Activated T-helper 2 cell treated with anti-CD3 and anti-CD28 coated beads, Interferon-gamma antibody, Interleukin-2, Interleukin-4, amounts not matched to agents 10 μg/mL and 5 μg/mL and 100 μg/mL, durations not matched to agents 14 hours and 24 hours and 36 hours (primary cell): ENCODE results near the gene MLF2. TPM values are rescaled to one million over a fixed set of nuclear protein-coding genes. Genes with fewer than 3 reads are reported as not detected.
"Not testable (repeated sequence)": the region's sequence is repeated elsewhere in the genome, so short reads cannot be mapped to it uniquely, and the experiment has no call there.

Source experiments
- DNase-seq: peaks from one replicate; pipeline ENCODE4 v3.0.0; 2021; ENCODE audit warnings: low spot score
- H3K27ac Mint-ChIP-seq: one replicate; pipeline ENCODE4 v1.8.0; 2021; ENCODE audit warnings: mixed read lengths
- H3K27me3 Mint-ChIP-seq: one replicate; pipeline ENCODE4 v1.8.0; 2021; ENCODE audit warnings: low read depth, mixed read lengths
- H3K36me3 Mint-ChIP-seq: one replicate; pipeline ENCODE4 v1.8.0; 2021; ENCODE audit warnings: low read depth, mixed read lengths
- H3K4me1 Mint-ChIP-seq: one replicate; pipeline ENCODE4 v1.8.0; 2021; ENCODE audit warnings: low read depth, mixed read lengths
- H3K4me3 Mint-ChIP-seq: one replicate; pipeline ENCODE4 v1.8.0; 2021; ENCODE audit warnings: low read depth, mild to moderate bottlenecking, moderate library complexity, mixed read lengths
- H3K9me3 Mint-ChIP-seq: one replicate; pipeline ENCODE4 v1.8.0; 2021; ENCODE audit warnings: mixed read lengths
- intact Hi-C: fragments of 100-400 bp; cut with micrococcal nuclease; formaldehyde crosslinking; loops from one replicate; pipeline ENCODE4 v1.15.1; 2023
- total RNA-seq: library from RNA; stranded (reverse); gene quantifications from 2 replicates; pipeline ENCODE4 v1.2.3, GENCODE V29; 2022

The MLF2 gene
- total RNA-seq, 1 donor from 2014 or later: 162 TPM

DNA sequence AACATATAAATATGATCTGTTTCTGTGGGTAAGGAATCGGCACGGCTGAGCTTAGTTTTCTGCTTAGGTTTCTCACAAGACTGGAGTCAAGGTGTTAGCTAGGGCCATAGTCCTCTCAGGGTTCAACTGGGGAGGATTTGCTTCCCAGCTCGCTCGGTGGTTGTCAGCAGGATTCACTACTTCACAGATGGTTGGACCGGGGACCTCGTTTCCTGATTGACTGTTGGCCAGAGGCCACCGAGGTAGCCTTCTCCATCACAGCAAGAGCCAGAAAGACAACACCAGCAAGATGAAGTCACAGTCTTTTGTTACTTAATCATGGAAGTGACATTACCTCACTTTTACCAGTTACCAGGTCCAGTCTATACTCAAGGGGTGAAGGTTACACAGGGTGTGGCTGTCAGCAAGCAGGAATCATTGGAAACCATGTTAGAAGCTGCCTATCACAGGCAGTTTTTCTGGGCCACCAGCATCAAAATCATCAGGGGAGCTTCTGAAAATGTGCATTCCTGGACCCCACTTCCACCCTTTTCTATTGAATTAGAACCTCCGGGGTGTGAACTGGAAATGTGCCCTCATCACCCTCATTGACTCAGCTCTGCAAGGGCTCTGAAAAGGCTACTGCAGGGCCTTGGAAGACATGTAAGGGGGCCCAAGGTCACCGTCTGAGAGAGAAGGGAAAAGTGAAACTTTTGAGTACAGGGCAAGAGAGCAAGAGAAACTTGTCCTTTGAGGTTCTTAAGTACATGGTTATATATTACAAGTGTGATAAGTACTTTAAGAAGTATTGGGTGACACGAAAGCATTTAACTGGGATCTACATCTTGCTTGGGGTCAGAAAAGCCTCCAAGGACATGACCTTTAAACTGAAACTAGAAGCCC lies 18.2 kb downstream of the MLF2 start:
- no peak overlapping the region for H3K27ac Mint-ChIP-seq
- H3K9me3 Mint-ChIP-seq: no peaks in the 10 kb centered on the region
- intact Hi-C loops: loop anchor here (1.0 kb wide), 1 partner anchor 91 kb away; no protein-coding TSS in a partner anchor

DNA sequence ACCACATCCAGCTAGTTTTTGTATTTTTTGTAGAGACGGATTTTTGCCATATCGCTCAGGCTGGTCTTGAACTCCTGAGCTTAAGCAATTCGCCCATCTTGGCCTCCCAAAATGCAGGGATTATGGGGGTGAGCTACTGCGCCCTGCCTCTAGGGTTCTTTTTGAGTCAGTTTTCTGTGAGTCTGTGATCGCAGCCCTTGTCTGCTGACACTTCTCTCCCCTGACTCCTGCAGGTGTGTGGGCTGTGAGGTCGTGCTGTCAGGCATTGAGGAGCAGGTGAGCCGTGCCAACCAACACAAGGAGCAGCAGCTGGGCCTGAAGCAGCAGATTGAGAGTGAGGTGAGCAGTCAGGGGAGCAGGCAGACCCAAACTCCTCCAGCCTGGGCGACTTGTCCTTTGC lies 22.8 kb downstream of the MLF2 start:
- intact Hi-C loops: no loop called here
- no peak for DNase-seq
- H3K27me3 Mint-ChIP-seq: no peaks in the 10 kb centered on the region
- peaks cover 9% of the 10 kb centered on the region for H3K4me1 Mint-ChIP-seq
- H3K9me3 Mint-ChIP-seq: no peaks in the 10 kb centered on the region
- H3K36me3 Mint-ChIP-seq: peaks cover 20% of the 10 kb centered on the region
- peak overlapping the region; percentile 35 for H3K27ac Mint-ChIP-seq
- no peak overlapping the region for H3K4me3 Mint-ChIP-seq

More for the DNA sequence above, 18.2 kb downstream of the MLF2 start:
- Mint-ChIP-seq H3K4me1 (peaks cover 7% of the 10 kb centered on the region), H3K36me3 (peaks cover 19% of the 10 kb centered on the region), H3K27me3 (no peaks in the 10 kb centered on the region), H3K4me3 (no peak overlapping the region)
- no peak for DNase-seq

DNA sequence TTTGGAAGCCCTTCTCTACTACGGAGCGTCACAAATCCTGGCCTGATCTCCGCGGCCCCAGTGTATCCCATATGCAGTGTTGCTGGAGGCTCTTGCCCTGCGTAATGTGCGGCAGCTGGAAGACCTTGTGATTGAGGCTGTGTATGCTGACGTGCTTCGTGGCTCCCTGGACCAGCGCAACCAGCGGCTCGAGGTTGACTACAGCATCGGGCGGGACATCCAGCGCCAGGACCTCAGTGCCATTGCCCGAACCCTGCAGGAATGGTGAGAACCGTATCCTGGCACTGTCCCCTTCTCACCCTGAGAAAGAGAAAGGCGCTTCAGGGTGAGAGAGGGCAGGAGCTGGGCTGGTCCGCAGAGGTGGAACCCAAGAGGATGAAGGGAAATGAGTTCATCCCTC lies 23.8 kb downstream of the MLF2 start:
- Mint-ChIP-seq H3K4me3 (no peak overlapping the region), H3K27ac (no peak overlapping the region), H3K4me1 (peaks cover 10% of the 10 kb centered on the region), H3K27me3 (no peaks in the 10 kb centered on the region), H3K9me3 (no peaks in the 10 kb centered on the region), H3K36me3 (peaks cover 20% of the 10 kb centered on the region)
- intact Hi-C loops: no loop called here
- no peak for DNase-seq

DNA sequence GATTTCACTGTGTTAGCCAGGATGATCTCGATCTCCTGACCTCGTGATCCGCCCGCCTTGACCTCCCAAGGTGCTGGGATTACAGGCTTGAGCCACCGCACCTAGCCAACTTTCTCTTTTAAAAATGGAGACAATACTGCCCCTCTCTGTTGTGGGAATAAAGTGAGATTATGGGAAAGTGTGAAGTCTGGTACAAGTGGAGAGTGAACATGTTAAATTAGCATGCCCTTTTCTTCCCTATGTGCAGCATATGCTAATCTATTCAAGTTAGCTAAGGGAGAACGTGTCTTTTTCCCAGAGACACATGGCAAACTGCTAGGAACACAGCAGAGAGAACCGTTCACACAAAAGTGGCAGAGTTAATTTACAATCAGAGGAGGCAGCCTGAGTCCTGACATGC lies 27.6 kb downstream of the MLF2 start:
- peak overlapping the region; percentile 58 for H3K27ac Mint-ChIP-seq
- H3K4me1 Mint-ChIP-seq: peaks cover 17% of the 10 kb centered on the region
- no peaks in the 10 kb centered on the region for H3K9me3 Mint-ChIP-seq
- intact Hi-C loops: loop anchor here (2.0 kb wide), 1 partner anchor 65 kb away; no protein-coding TSS in a partner anchor
- H3K27me3 Mint-ChIP-seq: no peaks in the 10 kb centered on the region
- peak overlapping the region; percentile 99 for H3K4me3 Mint-ChIP-seq
- H3K36me3 Mint-ChIP-seq: peaks cover 11% of the 10 kb centered on the region
- no peak for DNase-seq

DNA sequence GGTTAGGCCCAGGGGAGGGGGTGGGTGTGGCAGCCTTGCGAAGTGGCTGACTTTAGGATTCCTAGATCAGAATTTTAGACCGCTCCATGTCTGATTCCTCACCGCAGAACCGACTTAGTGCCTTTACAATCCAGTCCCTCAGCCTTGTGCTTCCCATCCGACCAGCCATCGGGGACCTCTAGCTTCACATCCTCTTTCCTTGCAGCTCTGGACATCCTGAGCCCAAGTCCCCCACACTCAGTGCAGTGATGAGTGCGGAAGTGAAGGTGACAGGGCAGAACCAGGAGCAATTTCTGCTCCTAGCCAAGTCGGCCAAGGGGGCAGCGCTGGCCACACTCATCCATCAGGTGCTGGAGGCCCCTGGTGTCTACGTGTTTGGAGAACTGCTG lies 28.5 kb downstream of the MLF2 start:
- Mint-ChIP-seq H3K36me3 (peaks cover 2% of the 10 kb centered on the region), H3K27me3 (no peaks in the 10 kb centered on the region), H3K9me3 (no peaks in the 10 kb centered on the region), H3K27ac (peak overlapping the region; percentile 98), H3K4me1 (peaks cover 17% of the 10 kb centered on the region), H3K4me3 (peak overlapping the region; percentile 99)
- DNase-seq: peak; percentile 36
- intact Hi-C loops: loop anchor here (1.0 to 5.0 kb wide), 6 partner anchors 29 to 119 kb away; partner anchors contain the start of genes ING4, LAG3, MLF2 and ZNF384

DNA sequence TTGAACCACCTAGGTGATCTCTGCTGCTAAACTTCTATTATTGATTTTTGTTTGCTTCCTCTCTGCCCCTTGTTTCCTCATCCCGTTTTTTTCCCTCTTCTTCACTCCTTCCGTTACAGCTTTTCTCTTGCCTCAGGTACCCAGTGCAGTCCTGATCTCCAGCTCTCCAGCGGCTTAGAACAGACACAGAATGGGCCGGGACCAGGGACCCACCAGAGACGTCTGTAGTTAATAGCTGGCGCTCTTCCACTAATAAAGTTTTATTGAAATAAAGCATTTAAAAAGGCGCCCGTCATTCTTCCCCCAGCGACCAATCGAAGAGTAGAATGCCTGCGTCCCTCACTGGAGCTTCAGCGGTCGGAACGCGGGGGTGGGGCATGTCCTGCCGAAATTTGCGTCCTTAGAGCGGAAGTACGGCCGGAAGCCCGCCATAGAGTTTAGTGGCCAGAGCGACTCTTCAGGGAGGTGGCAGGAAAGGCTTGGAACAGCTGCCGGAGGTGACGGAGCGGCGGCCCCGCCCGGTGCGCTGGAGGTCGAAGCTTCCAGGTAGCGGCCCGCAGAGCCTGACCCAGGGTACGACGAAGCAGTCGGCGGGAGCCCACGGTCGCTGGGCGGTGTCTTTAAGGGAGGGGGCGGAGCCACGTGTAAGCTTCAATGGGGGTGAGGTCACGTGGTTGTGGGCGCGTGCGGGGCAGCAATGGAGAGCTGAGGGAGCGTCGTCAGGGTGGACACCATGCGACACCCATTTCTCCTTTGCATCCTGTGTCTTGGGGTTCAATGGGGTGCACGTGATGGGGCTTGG lies 29.1 kb downstream of the MLF2 start, which contains the start of gene COPS7A:
TSS of gene COPS7A (plus strand) at position 440 of the 802 bp plus-strand sequence. CDS start 611 bp downstream, outside the sequence.
- peak; percentile 98 for DNase-seq
- intact Hi-C loops: loop anchor here (1.0 to 5.0 kb wide), 6 partner anchors 29 to 119 kb away; partner anchors contain the start of genes ING4, LAG3, MLF2 and ZNF384
- Mint-ChIP-seq H3K9me3 (no peaks in the 10 kb centered on the region), H3K4me1 (peaks cover 17% of the 10 kb centered on the region), H3K36me3 (no peaks in the 10 kb centered on the region), H3K27me3 (no peaks in the 10 kb centered on the region), H3K27ac (peak within 1 kb of the TSS; percentile 98), H3K4me3 (peak within 1 kb of the TSS; percentile 99)

DNA sequence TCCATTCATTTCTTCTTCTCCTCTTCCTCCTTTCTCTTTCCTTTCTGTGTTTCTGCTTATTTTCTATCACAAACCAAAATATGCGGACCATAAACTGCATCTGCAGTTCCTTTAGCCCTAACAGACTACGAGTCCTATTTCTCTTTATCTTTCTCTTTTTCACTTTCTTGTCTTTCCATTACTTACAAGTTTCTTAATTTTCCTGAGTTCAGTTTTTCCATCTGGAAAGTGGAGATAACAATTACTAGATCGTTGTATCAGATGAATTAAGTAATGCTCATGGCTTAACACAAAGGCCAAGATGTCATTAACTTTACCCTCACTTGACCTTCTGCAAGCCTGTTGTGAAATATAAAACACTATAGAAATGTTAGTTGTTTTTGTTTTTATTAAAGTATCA lies 30.1 kb downstream of the MLF2 start:
- no peaks in the 10 kb centered on the region for H3K27me3 Mint-ChIP-seq
- DNase-seq: no peak
- no peaks in the 10 kb centered on the region for H3K36me3 Mint-ChIP-seq
- no peaks in the 10 kb centered on the region for H3K9me3 Mint-ChIP-seq
- no peak overlapping the region for H3K27ac Mint-ChIP-seq
- H3K4me3 Mint-ChIP-seq: no peak overlapping the region
- intact Hi-C loops: loop anchor here (5.0 kb wide), 1 partner anchor 49 kb away; the partner anchor contains the start of gene LAG3
- H3K4me1 Mint-ChIP-seq: peaks cover 17% of the 10 kb centered on the region

DNA sequence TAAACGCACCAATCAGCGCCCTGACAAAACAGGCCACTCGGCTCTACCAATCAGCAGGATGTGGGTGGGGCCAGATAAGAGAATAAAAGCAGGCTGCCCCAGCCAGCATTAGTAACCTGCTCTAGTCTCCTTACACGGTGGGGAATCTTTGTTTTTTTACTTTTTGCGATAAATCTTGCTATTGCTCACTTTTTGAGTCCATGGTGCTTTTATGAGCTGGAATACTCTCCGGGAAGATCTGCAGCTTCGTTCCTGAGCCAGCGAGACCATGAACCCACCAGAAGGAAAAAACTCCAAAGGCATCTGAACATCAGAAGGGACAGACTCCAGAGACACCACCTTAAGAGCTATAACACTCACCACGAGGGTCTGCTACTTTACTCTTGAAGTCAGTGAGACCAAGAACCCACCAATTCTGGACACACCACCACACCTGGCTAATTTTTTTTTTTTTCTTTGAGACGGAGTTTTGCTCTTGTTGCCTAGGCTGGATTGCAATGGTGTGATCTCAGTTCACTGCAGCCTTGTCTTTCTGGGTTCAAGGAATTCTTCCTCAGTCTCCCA lies 36.0 kb downstream of the MLF2 start:
- H3K27ac Mint-ChIP-seq: no peak overlapping the region
- intact Hi-C loops: no loop called here
- H3K36me3 Mint-ChIP-seq: no peaks in the 10 kb centered on the region
- peaks cover 6% of the 10 kb centered on the region for H3K4me1 Mint-ChIP-seq
- no peaks in the 10 kb centered on the region for H3K9me3 Mint-ChIP-seq
- DNase-seq: no peak
- H3K4me3 Mint-ChIP-seq: no peak overlapping the region
- no peaks in the 10 kb centered on the region for H3K27me3 Mint-ChIP-seq

DNA sequence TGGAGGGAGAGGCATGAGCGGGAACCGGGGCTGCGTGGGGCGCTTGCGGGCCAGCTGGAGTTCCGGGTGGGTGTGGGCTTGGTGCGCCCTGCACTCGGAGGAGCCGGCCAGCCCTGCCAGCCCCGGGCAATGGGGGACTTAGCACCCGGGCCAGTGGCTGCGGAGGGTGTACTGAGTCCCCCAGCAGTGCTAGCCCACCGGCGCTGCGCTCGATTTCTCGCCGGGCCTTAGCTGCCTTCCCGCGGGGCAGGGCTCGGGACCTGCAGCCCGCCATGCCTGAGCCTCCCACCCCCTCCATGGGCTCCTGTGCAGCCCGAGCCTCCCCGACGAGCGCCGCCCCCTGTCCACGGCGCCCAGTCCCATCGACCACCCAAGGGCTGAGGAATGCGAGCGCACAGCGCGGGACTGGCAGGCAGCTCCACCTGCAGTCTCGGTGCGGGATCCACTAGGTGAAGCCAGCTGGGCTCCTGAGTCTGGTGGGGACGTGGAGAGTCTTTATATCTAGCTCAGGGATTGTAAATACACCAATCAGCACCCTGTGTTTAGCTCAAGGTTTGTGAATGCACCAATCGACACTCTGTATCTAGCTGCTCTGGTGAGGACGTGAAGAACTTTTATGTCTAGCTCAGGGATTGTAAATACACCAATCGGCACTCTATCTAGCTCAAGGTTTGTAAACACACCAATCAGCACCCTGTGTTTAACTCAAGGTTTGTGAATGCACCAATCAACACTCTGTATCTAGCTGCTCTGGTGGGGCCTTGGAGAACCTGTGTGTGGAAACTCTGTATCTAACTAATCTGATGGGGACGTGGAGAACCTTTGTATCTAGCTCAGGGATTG lies 36.7 kb downstream of the MLF2 start:
- H3K4me1 Mint-ChIP-seq, H3K4me3 Mint-ChIP-seq, H3K27ac Mint-ChIP-seq, DNase-seq, H3K9me3 Mint-ChIP-seq, H3K27me3 Mint-ChIP-seq, H3K36me3 Mint-ChIP-seq, intact Hi-C loops: not testable (repeated sequence)

DNA sequence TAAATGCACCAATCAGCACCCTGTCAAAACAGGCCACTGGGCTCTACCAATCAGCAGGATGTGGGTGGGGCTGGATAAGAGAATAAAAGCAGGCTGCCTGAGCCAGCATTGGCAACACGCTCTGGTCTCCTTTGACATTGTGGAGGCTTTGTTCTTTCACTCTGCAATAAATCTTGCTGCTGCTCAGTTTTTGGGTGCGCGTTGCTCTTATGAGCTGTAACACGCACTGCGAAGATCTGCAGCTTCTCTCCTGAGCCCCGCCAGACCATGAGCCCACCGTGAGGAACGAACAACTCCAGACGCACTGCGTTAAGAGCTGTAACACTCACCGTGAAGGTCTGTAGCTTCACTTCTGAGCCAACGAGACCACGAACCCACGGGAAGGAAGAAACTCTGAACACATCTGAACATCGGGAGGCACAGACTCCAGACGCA lies 44.0 kb downstream of the MLF2 start:
- Mint-ChIP-seq H3K4me1 (peaks cover 7% of the 10 kb centered on the region), H3K4me3 (no peak overlapping the region), H3K27ac (no peak overlapping the region), H3K27me3 (peaks cover 10% of the 10 kb centered on the region), H3K36me3 (no peaks in the 10 kb centered on the region), H3K9me3 (no peaks in the 10 kb centered on the region)
- intact Hi-C loops: no loop called here
- no peak for DNase-seq

DNA sequence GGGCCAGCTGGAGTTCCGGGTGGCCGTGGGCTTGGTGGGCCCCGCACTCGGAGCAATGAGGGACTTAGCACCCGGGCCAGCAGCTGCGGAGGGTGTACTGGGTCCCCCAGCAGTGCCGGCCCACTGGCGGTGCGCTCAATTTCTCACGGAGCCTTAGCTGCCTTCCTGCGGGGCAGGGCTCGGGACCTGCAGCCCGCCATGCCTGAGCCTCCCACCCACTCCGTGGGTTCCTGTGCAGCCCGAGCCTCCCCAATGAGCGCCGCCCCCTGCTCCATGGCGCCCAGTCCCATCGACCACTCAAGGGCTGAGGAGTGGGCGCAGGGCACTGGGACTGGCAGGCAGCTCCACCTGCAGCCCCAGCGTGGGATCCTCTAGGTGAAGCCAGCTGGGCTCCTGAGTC lies 44.6 kb downstream of the MLF2 start:
- H3K27me3 Mint-ChIP-seq: peaks cover 15% of the 10 kb centered on the region
- H3K4me3 Mint-ChIP-seq, H3K36me3 Mint-ChIP-seq, H3K27ac Mint-ChIP-seq, DNase-seq, intact Hi-C loops, H3K9me3 Mint-ChIP-seq: not testable (repeated sequence)
- H3K4me1 Mint-ChIP-seq: peaks cover 11% of the 10 kb centered on the region

DNA sequence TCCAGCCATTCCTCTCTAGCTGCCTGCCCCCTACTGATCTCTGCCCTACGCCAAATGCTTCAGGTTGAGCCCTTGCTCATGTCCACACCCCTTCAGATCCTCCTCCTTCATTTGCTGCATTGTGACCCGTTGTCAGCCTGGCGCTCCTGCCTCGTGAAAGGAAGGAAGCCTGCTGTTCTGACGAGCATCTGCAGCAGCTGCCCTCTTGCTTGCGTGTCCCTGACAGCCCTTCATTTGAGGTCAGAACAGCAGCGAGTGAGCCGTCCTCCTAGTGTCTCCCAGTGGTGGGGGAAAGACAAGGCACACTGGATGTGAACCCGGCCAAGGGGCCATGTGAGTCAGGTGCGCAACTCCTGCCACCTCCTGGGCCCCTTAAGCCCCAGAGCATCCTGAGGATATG lies 49.3 kb downstream of the MLF2 start:
- H3K36me3 Mint-ChIP-seq: no peaks in the 10 kb centered on the region
- H3K4me3 Mint-ChIP-seq: no peak overlapping the region
- H3K9me3 Mint-ChIP-seq: no peaks in the 10 kb centered on the region
- no peak overlapping the region for H3K27ac Mint-ChIP-seq
- peaks cover 13% of the 10 kb centered on the region for H3K4me1 Mint-ChIP-seq
- H3K27me3 Mint-ChIP-seq: peaks cover 52% of the 10 kb centered on the region
- intact Hi-C loops: no loop called here
- no peak for DNase-seq
